ENCODE measurements around the gene RPS6KA2. TPM values are rescaled to one million over a fixed set of nuclear protein-coding genes. Genes with fewer than 3 reads are reported as not detected.
A peak's percentile ranks its signal among the peaks of the same experiment; 100 is the strongest.

RPS6KA2 gene
- total RNA-seq, 4 donors from 2014 or later, result 64.9 to 101 (median 81.6) TPM

DNA sequence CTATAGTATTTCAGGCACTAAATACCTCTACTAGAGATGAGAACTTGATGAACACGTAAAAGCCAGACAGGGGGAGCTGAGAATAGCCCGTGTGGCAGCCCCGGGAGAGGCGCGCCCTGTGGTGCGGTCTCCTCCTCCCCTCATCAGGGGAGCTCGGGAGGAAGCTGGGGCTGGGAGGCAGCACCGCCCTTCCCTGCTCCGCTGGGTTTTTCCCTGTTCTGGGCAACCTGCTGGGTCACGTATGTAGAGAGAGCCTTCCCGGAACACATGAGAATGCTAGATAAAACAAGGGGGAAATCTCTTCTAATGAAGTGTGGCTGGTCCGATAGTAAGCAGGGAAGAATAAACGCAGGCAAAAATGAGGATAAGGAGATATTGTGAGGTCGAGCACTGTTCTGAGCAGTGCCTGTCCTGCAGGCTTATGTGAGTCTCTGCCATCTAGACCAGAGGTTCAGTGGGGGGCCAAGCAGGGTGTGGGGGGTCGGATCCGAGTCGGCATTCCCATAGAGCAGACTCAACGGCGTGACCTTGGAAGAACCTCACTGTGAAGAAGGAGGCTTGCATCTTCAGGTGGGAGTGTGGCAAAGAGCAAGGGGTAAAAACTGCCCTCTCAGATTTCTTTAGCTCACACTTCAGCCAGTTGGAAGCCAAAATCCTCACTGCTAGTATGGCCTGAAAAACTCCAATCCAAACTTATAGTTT, 13.4 kb upstream of the RPS6KA2 start:
- peak in 1 of 2 donors; percentile 25 for DNase-seq
- WGBS, 2 donors, result 33 to 38% methylated on average over 19 of the region's 19 CpGs
- Histone ChIP-seq H3K36me3 (no peaks in the 10 kb centered on the region), H3K27ac (no peak overlapping the region), H3K4me1 (peaks cover 10 to 25% of the 10 kb centered on the region in 2 donors), H3K27me3 (no peaks in the 10 kb centered on the region), H3K4me3 (replicated peaks in 1 of 3) (no peak overlapping the region), H3K9me3 (no peaks in the 10 kb centered on the region)
- intact Hi-C loops (cut with DNase I), result no loop called here
- TF ChIP-seq, protein P1, sequence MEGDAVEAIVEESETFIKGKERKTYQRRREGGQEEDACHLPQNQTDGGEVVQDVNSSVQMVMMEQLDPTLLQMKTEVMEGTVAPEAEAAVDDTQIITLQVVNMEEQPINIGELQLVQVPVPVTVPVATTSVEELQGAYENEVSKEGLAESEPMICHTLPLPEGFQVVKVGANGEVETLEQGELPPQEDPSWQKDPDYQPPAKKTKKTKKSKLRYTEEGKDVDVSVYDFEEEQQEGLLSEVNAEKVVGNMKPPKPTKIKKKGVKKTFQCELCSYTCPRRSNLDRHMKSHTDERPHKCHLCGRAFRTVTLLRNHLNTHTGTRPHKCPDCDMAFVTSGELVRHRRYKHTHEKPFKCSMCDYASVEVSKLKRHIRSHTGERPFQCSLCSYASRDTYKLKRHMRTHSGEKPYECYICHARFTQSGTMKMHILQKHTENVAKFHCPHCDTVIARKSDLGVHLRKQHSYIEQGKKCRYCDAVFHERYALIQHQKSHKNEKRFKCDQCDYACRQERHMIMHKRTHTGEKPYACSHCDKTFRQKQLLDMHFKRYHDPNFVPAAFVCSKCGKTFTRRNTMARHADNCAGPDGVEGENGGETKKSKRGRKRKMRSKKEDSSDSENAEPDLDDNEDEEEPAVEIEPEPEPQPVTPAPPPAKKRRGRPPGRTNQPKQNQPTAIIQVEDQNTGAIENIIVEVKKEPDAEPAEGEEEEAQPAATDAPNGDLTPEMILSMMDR (IDR thresholded peaks at IDR 0.05), result no peak
- TF ChIP-seq POLR2A (IDR thresholded peaks at IDR 0.05), result no peak

DNA sequence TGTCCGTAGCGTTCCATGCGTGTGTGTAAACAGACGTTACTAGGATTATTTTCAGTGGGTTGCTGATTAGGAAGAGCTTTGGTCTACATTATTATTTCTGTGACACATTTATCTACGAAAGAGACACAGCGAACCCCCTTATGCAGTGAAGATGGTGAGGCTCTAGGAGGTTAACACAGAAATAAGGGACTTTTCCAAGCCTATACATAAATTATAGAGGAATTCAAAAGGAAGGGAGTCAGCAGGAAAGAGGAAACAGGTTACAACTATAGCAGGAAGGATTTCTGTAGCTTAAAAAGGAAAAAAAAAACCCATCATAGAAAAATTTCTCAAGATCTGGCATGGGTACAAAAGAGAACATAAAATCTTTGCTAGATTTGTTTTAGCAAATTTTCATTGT, 12.9 kb upstream of the RPS6KA2 start:
- intact Hi-C loops (cut with DNase I), result no loop called here
- TF ChIP-seq, protein P1 (IDR thresholded peaks at IDR 0.05), result no peak
- TF ChIP-seq POLR2A (IDR thresholded peaks at IDR 0.05), result no peak
- peaks cover 10 to 25% of the 10 kb centered on the region in 2 donors for H3K4me1 ChIP-seq
- 82 to 83% methylated on average over 6 of the region's 6 CpGs for WGBS, 2 donors
- H3K27ac ChIP-seq, result no peak overlapping the region
- DNase-seq, result no peak
- H3K4me3 ChIP-seq (replicated peaks in 1 of 3), result no peak overlapping the region
- H3K27me3 ChIP-seq, result no peaks in the 10 kb centered on the region
- no peaks in the 10 kb centered on the region for H3K36me3 ChIP-seq
- H3K9me3 ChIP-seq, result no peaks in the 10 kb centered on the region

DNA sequence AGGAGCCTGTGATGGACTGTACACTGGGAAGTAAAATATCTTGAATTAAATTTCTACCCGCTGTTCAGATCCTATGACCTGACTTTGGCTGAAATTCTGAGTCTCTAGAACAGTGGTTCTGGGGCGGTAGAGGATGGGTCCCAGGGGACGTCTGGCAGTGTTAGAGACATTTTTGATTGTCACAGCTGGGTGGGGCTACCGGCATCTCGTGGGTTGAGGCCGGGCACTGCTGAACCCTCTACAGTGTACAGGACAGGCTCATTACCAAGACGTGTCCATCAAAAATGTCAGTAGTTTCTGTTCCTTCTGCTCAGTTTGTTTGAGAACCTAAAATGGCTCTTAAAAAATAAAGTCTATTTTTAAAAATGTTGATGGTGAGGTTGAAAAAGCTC, 11.5 kb upstream of the RPS6KA2 start:
- no peaks in the 10 kb centered on the region for H3K36me3 ChIP-seq
- TF ChIP-seq POLR2A (IDR thresholded peaks at IDR 0.05), result no peak
- TF ChIP-seq, protein P1 (IDR thresholded peaks at IDR 0.05), result no peak
- H3K4me3 ChIP-seq (replicated peaks in 1 of 3), result no peak overlapping the region
- DNase-seq, result no peak
- H3K27ac ChIP-seq, result no peak overlapping the region
- intact Hi-C loops (cut with DNase I), result no loop called here
- no peaks in the 10 kb centered on the region for H3K9me3 ChIP-seq
- peaks cover 10 to 25% of the 10 kb centered on the region in 2 donors for H3K4me1 ChIP-seq
- H3K27me3 ChIP-seq, result no peaks in the 10 kb centered on the region
- WGBS, 2 donors, result 67 to 68% methylated on average over 7 of the region's 7 CpGs

- Histone ChIP-seq H3K27ac (no peak overlapping the region), H3K9me3 (no peaks in the 10 kb centered on the region), H3K4me1 (peaks cover 10 to 25% of the 10 kb centered on the region in 2 donors), H3K27me3 (no peaks in the 10 kb centered on the region), H3K4me3 (replicated peaks in 1 of 3) (no peak overlapping the region), H3K36me3 (no peaks in the 10 kb centered on the region)
- TF ChIP-seq, protein P1 (IDR thresholded peaks at IDR 0.05), result no peak
- TF ChIP-seq POLR2A (IDR thresholded peaks at IDR 0.05), result no peak
- DNase-seq, result peak; percentile 52 to 60
- WGBS, 2 donors, result 59 to 62% methylated on average over 26 to 29 of the region's 29 CpGs
- intact Hi-C loops (cut with DNase I), result no loop called here
These were observed 10.9 kb upstream of the RPS6KA2 start for GRCh38 chr6:166637812-166638572.

GRCh38 chr6:166636934-166637333, 9.9 kb upstream of the RPS6KA2 start:
- Histone ChIP-seq H3K27me3 (no peaks in the 10 kb centered on the region), H3K36me3 (no peaks in the 10 kb centered on the region), H3K4me1 (peaks cover 10 to 25% of the 10 kb centered on the region in 2 donors), H3K4me3 (replicated peaks in 1 of 3) (no peak overlapping the region), H3K27ac (peak overlapping the region in 1 of 3 donors; percentile 18), H3K9me3 (no peaks in the 10 kb centered on the region)
- intact Hi-C loops (cut with DNase I), result no loop called here
- WGBS, 2 donors, result 66 to 81% methylated on average over 10 of the region's 10 CpGs
- DNase-seq, result no peak
- TF ChIP-seq, protein P1 (IDR thresholded peaks at IDR 0.05), result no peak
- TF ChIP-seq POLR2A (IDR thresholded peaks at IDR 0.05), result no peak
